Hepatocyte (in vitro differentiated cells): ENCODE measurements around the gene SH3GL3.

Experiments
- CTCF ChIP-seq: fragments of 200-600 bp; sonication (generic); IDR thresholded peaks from 2 replicates; pipeline ENCODE4 v1.5.1; 2016; ENCODE audit warnings: antibody characterized with exemption, mild to moderate bottlenecking; ENCODE audit not compliant: poor library complexity
- EZH2phosphoT487 ChIP-seq: fragments of 200-600 bp; sonication (generic); IDR thresholded peaks from one replicate; pipeline ENCODE4 v1.6.1; 2018; ENCODE audit warnings: antibody characterized with exemption, mild to moderate bottlenecking, low read depth, moderate library complexity; ENCODE audit not compliant: unreplicated experiment, severe bottlenecking

- TF ChIP-seq CTCF = no peak
- TF ChIP-seq EZH2phosphoT487 = no peak
These were observed 40.4 kb downstream of the SH3GL3 start for GRCh38 chr15:83487519-83487918.
